ENCODE data around the gene ARPC1B.

DNA sequence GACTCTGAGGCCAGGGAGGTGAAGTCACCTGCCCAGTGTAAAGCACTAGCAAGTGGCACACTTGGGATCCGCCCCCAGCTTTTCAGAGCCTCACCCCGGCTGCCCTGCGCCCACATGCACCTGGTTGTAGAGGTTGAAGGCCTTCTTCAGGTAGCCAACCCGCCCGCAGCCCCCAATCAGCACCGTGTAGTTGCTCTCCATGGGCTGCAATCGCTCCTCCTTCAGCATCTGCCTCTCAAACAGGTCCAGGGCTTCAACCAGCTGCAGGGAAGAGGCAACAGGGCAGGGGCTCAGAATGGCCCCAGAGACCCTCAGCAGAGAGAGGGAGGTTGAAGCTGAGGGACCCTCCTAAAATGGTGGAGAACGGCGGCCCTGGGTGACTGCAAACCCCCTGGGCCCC lies 58.6 kb downstream of the ARPC1B start:
- TF ChIP-seq EZH2phosphoT487 (IDR thresholded peaks at IDR 0.05; ENCODE audit: borderline replicate concordance), result no peak
- TF ChIP-seq CTCF (conservative IDR thresholded peaks at IDR 0.05; ENCODE audit: low read length), result no peak
